IMR-90 (cell line): ENCODE data around the gene GRK5. TPM values are rescaled to one million over a fixed set of nuclear protein-coding genes. Genes with fewer than 3 reads are reported as not detected.

Source experiments
- ATAC-seq: fragments of 200-7000 bp; cut with Tn5 transposase; 2 replicates; pipeline ENCODE4 v1.9.1; 2020; ENCODE audit warnings: low read depth, mild to moderate bottlenecking, moderate library complexity
- BruUV-seq: library from RNA; stranded (reverse); fragments of 400-500 nt; replicated peaks from 2 replicates; lab custom pipeline; 2021; lab: Mats Ljungman, UMichigan
- CTCF ChIA-PET: fragments of 300-600 bp; formaldehyde crosslinking; extraction: SDS; loops from one replicate; lab custom pipeline; 2021; ENCODE audit warnings: antibody characterized with exemption; lab: Yijun Ruan, JAX
- POLR2A ChIA-PET: fragments of 300-600 bp; sonication (Branson Sonifier 250); formaldehyde crosslinking; loops from one replicate; lab custom pipeline; 2022; ENCODE audit warnings: antibody characterized with exemption; ENCODE audit not compliant: unreplicated experiment; lab: Charles Lee
- DNase-seq: peaks from one replicate; pipeline ENCODE4 v3.0.0; 2013
- H2AFZ ChIP-seq: replicated peaks from 2 replicates; pipeline ENCODE3; 2013; ENCODE audit warnings: low read length, mild to moderate bottlenecking; ENCODE audit not compliant: poor library complexity
- H2AK5ac ChIP-seq: 2 replicates; pipeline ENCODE4 v1.6.1; 2013; ENCODE audit warnings: low read depth, low read length, inconsistent platforms
- H2AK9ac ChIP-seq: replicated peaks from 2 replicates; pipeline ENCODE3; 2013; ENCODE audit warnings: mild to moderate bottlenecking, low read depth, low read length, moderate library complexity; ENCODE audit not compliant: poor library complexity
- H2BK120ac ChIP-seq: 2 replicates; pipeline ENCODE4 v1.6.1; 2013; ENCODE audit warnings: low read depth, low read length, inconsistent platforms
- H2BK15ac ChIP-seq: 3 replicates; pipeline ENCODE4 v1.6.1; 2013; ENCODE audit warnings: low read depth, low read length, inconsistent platforms
- H2BK20ac ChIP-seq: 2 replicates; pipeline ENCODE4 v1.6.1; 2013; ENCODE audit warnings: low read depth, mild to moderate bottlenecking, inconsistent platforms, low read length, moderate library complexity
- H2BK5ac ChIP-seq: 2 replicates; pipeline ENCODE4 v1.6.1; 2013; ENCODE audit warnings: mild to moderate bottlenecking, low read depth, low read length, inconsistent platforms; ENCODE audit not compliant: poor library complexity, severe bottlenecking
- H3K14ac ChIP-seq: replicated peaks from 2 replicates; pipeline ENCODE4 v1.6.1; 2013; ENCODE audit warnings: low read depth, low read length, inconsistent platforms
- H3K18ac ChIP-seq: 2 replicates; pipeline ENCODE4 v1.6.1; 2013; ENCODE audit warnings: low read depth, low read length, control low read depth
- H3K23ac ChIP-seq: 2 replicates; pipeline ENCODE4 v1.6.1; 2013; ENCODE audit warnings: low read depth, low read length, inconsistent platforms
- H3K27ac ChIP-seq: 2 replicates; pipeline ENCODE4 v1.5.1; 2013; ENCODE audit warnings: mild to moderate bottlenecking, control low read depth, low read length; ENCODE audit not compliant: insufficient read depth
- H3K27me3 ChIP-seq: 2 replicates; pipeline ENCODE4 v1.6.1; 2013; ENCODE audit warnings: low read length; ENCODE audit not compliant: control insufficient read depth, insufficient read depth
- H3K36me3 ChIP-seq: 2 replicates; pipeline ENCODE4 v1.6.1; 2013; ENCODE audit warnings: low read length, mixed read lengths; ENCODE audit not compliant: control insufficient read depth, insufficient read depth
- H3K4ac ChIP-seq: 2 replicates; pipeline ENCODE4 v1.6.1; 2013; ENCODE audit warnings: low read depth, low read length, inconsistent platforms
- H3K4me1 ChIP-seq: 2 replicates; pipeline ENCODE4 v1.6.1; 2013; ENCODE audit warnings: low read length, mixed read lengths; ENCODE audit not compliant: control insufficient read depth, insufficient read depth
- H3K4me2 ChIP-seq: 2 replicates; pipeline ENCODE4 v1.6.1; 2013; ENCODE audit warnings: low read depth, mild to moderate bottlenecking, control low read depth, low read length, moderate library complexity
- H3K4me3 ChIP-seq: 2 replicates; pipeline ENCODE4 v1.5.1; 2013; ENCODE audit warnings: low read depth, mild to moderate bottlenecking, control low read depth, low read length, moderate library complexity; ENCODE audit not compliant: insufficient read depth
- H3K56ac ChIP-seq: 2 replicates; pipeline ENCODE4 v1.6.1; 2013; ENCODE audit warnings: low read length, inconsistent platforms; ENCODE audit not compliant: insufficient read depth; ENCODE audit errors: extremely low read depth
- H3K79me1 ChIP-seq, 2 experiments: 2 replicates each; pipeline ENCODE4 v1.6.1; 2013; ENCODE audit warnings: low read length in 2 of 2, inconsistent platforms in 1 of 2, low read depth in 1 of 2
- H3K9ac ChIP-seq: 2 replicates; pipeline ENCODE4 v1.6.1; 2013; ENCODE audit warnings: low read depth, low read length, control low read depth
- H3K9me1 ChIP-seq: 2 replicates; pipeline ENCODE4 v1.6.1; 2013; ENCODE audit warnings: low read length, inconsistent platforms; ENCODE audit not compliant: insufficient read depth
- H3K9me3 ChIP-seq: 2 replicates; pipeline ENCODE4 v1.6.1; 2013; ENCODE audit warnings: low read length; ENCODE audit not compliant: control insufficient read depth, insufficient read depth
- H4K20me1 ChIP-seq: 2 replicates; pipeline ENCODE4 v1.6.1; 2013; ENCODE audit warnings: low read length, inconsistent platforms; ENCODE audit not compliant: insufficient read depth
- H4K5ac ChIP-seq: 2 replicates; pipeline ENCODE4 v1.6.1; 2013; ENCODE audit warnings: mild to moderate bottlenecking, low read depth, low read length, control low read depth
- H4K8ac ChIP-seq, 2 experiments: 2 replicates each; pipeline ENCODE4 v1.6.1; 2013; ENCODE audit warnings: low read depth in 2 of 2, low read length in 2 of 2, control low read depth in 1 of 2, inconsistent platforms in 1 of 2
- H4K91ac ChIP-seq: 2 replicates; pipeline ENCODE4 v1.6.1; 2013; ENCODE audit warnings: low read depth, low read length, inconsistent platforms; ENCODE audit not compliant: insufficient read depth
- CEBPB ChIP-seq: IDR thresholded peaks from 2 replicates; pipeline ENCODE4 v1.6.1; 2012; ENCODE audit warnings: low read depth, low read length, improper control_type of control experiment
- MAFK ChIP-seq: IDR thresholded peaks from 2 replicates; pipeline ENCODE4 v1.6.1; 2012; ENCODE audit warnings: low read depth, low read length, improper control_type of control experiment
- POLR2A ChIP-seq: IDR thresholded peaks from 2 replicates; pipeline ENCODE4 v1.6.1; 2012; ENCODE audit warnings: mild to moderate bottlenecking, low read depth, low read length
- SMC3 ChIP-seq: fragments of 150-350 bp; IDR thresholded peaks from 2 replicates; pipeline ENCODE4 v1.6.1; 2016; ENCODE audit warnings: low read depth, mild to moderate bottlenecking, antibody characterized with exemption, low read length, moderate library complexity
- WGBS, 2 experiments: methylation state at CpG; one replicate each; pipeline versions ENCODE4 v1.1.5 to v1.1.7; 2013; ENCODE audit warnings: missing lambda C conversion rate in 2 of 2; ENCODE audit not compliant: insufficient read length in 1 of 2; ENCODE audit errors: extremely low coverage in 2 of 2; 5-methylcytosine and 5-hydroxymethylcytosine counted together
- dilution Hi-C: fragments of 300-500 bp; cut with HindIII; formaldehyde crosslinking; loops from one replicate; pipeline ENCODE4 v1.14.3; 2018; ENCODE audit warnings: low sequenced_read_pairs; ENCODE audit not compliant: unreplicated experiment
- in situ Hi-C: fragments of 300-500 bp; cut with MboI; formaldehyde crosslinking; loops from 3 replicates; pipeline ENCODE4 v1.14.3; 2019; ENCODE audit warnings: low sequenced_read_pairs, inconsistent platforms, mixed read lengths
- intact Hi-C: fragments of 100-400 bp; cut with micrococcal nuclease; formaldehyde crosslinking; loops from 2 replicates; pipeline ENCODE4 v1.10.0; 2022
- polyA plus RNA-seq, 3 experiments: library from polyadenylated mRNA; depleted of rRNA; stranded (reverse); fragments of >200 nt; gene quantifications; 2 replicates each; pipeline ENCODE4 v1.2.3, GENCODE V29; 2012; ENCODE audit warnings: low replicate concordance in 1 of 3
- total RNA-seq: library from RNA; depleted of rRNA; stranded (reverse); fragments of >200 nt; gene quantifications from 2 replicates; pipeline ENCODE4 v1.2.3, GENCODE V29; 2012

The GRK5 gene
- total and polyA plus RNA-seq, 2 of the 4 experiments (the other 2 are of a cell fraction), result 12.9 to 16.3 TPM

- Histone ChIP-seq H4K8ac (no peak overlapping the region), H2AK9ac (no peak overlapping the region), H4K91ac (no peak overlapping the region; the same call in 1 of the 2 replicates), H3K27ac (no peak overlapping the region), H2BK15ac (no peak overlapping the region), H3K18ac (no peak overlapping the region), H3K4me2 (no peak overlapping the region), H3K4me1 (peaks cover 30% of the 10 kb centered on the region), H3K4ac (no peak overlapping the region), H2BK20ac (no peak overlapping the region), H3K36me3 (peaks cover 20% of the 10 kb centered on the region; the same call in 1 of the 2 replicates), H3K4me3 (no peak overlapping the region), H3K9me3 (no peaks in the 10 kb centered on the region), H3K14ac (0 out of 2 replicates have a peak overlapping the region, but pooled peaks have one; percentile 8), H2BK120ac (no peak overlapping the region; the same call in 1 of the 2 replicates), H2AK5ac (peak overlapping the region; percentile 70), H3K27me3 (no peaks in the 10 kb centered on the region), H3K23ac (no peak overlapping the region), H2AFZ (no peak overlapping the region), H3K9me1 (peaks cover 47% of the 10 kb centered on the region), H4K20me1 (peaks cover 91% of the 10 kb centered on the region), H3K56ac (no peak overlapping the region), H4K5ac (no peak overlapping the region), H3K79me1 (peaks cover 56 to 89% of the 10 kb centered on the region in 2 experiments), H2BK5ac (no peak overlapping the region), H3K9ac (no peak overlapping the region)
- no peak for TF ChIP-seq SMC3
- TF ChIP-seq POLR2A, result no peak
- TF ChIP-seq CEBPB, result no peak
- no peak for TF ChIP-seq MAFK
- dilution Hi-C loops, result no loop called here
- BruUV-seq, result no TSS peak
- peak; percentile 8; the same call in 1 of the 2 replicates for ATAC-seq
- POLR2A ChIA-PET, result no interaction called here
- CTCF ChIA-PET, result no interaction called here
- no peak for DNase-seq
- in situ Hi-C loops, result no loop called here
- intact Hi-C loops, result no loop called here
- 86% methylated on average over 5 of the region's 7 CpGs; no CpG with 5 or more reads in 1 of the 2 experiments for whole genome bisulfite sequencing, 2 experiments
Measured at GRCh38 chr10:119288574-119289001, 81.2 kb downstream of the GRK5 start.
